Gastrocnemius medialis (tissue), 4 donors: Measurements from ENCODE around the gene SLC38A4.

Source experiments
- POLR2A ChIP-seq, 2 donors: fragments of 450-650 bp; IDR thresholded peaks; one replicate each; pipeline ENCODE4 v1.6.1; 2017; ENCODE audit warnings: antibody characterized with exemption in 2 of 2, mild to moderate bottlenecking in 2 of 2, moderate library complexity in 2 of 2
- TF ChIP-seq, protein P1 (sequence below), 5 experiments: fragments of 450-650 bp in 3 of 5; fragments of 200-600 bp in 2 of 5; sonication (generic) in 2 of 5; IDR thresholded peaks in 4 of 5; conservative IDR thresholded peaks in 1 of 5; 1 replicate in 4 of 5; 2 replicates in 1 of 5; pipeline ENCODE4 v1.5.1; 2016 to 2019; ENCODE audit warnings: antibody characterized with exemption in 5 of 5, mild to moderate bottlenecking in 3 of 5, moderate library complexity in 3 of 5

GRCh38 chr12:46824709-46825108 lies 1.1 kb downstream of the SLC38A4 start:
- TF ChIP-seq, protein P1, sequence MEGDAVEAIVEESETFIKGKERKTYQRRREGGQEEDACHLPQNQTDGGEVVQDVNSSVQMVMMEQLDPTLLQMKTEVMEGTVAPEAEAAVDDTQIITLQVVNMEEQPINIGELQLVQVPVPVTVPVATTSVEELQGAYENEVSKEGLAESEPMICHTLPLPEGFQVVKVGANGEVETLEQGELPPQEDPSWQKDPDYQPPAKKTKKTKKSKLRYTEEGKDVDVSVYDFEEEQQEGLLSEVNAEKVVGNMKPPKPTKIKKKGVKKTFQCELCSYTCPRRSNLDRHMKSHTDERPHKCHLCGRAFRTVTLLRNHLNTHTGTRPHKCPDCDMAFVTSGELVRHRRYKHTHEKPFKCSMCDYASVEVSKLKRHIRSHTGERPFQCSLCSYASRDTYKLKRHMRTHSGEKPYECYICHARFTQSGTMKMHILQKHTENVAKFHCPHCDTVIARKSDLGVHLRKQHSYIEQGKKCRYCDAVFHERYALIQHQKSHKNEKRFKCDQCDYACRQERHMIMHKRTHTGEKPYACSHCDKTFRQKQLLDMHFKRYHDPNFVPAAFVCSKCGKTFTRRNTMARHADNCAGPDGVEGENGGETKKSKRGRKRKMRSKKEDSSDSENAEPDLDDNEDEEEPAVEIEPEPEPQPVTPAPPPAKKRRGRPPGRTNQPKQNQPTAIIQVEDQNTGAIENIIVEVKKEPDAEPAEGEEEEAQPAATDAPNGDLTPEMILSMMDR (IDR thresholded peaks at IDR 0.05 in 4 of 5, conservative IDR thresholded peaks at IDR 0.05 in 1 of 5): no peak
- no peak for TF ChIP-seq POLR2A (IDR thresholded peaks at IDR 0.05)
